ENCODE data around the gene POLR3K.

DNA sequence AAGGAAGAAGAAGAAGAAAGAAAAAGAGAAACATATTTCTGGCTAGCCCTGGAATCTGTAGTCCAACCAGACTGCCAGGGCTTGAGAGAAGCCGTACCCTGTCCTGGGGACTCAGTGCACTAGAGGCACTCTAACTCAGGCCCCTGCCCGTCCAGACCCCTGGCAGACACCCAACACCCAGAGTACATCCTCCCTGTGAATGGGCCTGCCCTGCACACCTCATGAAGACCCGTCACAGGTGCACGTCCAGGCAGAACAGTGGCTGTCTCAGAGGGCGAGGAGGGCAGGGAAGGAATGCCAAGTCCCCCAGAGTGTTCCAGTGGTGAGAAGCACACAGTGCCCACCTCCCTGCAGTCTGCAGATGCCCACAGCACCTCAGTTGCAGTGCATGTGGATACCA lies 47.6 kb upstream of the POLR3K start:
- TF ChIP-seq POLR2AphosphoS5 (IDR thresholded peaks at IDR 0.05; ENCODE audit: low read depth, low read length) (no peak), EZH2 (IDR thresholded peaks at IDR 0.05) (no peak), POLR2A (IDR thresholded peaks at IDR 0.05; ENCODE audit: borderline replicate concordance, extremely low read depth, insufficient read depth, insufficient read length) (no peak), SRF (IDR thresholded peaks at IDR 0.05; ENCODE audit: low read depth) (no peak), RAD21 (IDR thresholded peaks at IDR 0.05; ENCODE audit: low read depth) (no peak), EZH2phosphoT487 (IDR thresholded peaks at IDR 0.05; ENCODE audit: borderline replicate concordance) (no peak), JUND (IDR thresholded peaks at IDR 0.05) (no peak), EGR1 (IDR thresholded peaks at IDR 0.05; ENCODE audit: low read depth) (no peak), ZFX (IDR thresholded peaks at IDR 0.05) (no peak)
- TF ChIP-seq, protein P1, sequence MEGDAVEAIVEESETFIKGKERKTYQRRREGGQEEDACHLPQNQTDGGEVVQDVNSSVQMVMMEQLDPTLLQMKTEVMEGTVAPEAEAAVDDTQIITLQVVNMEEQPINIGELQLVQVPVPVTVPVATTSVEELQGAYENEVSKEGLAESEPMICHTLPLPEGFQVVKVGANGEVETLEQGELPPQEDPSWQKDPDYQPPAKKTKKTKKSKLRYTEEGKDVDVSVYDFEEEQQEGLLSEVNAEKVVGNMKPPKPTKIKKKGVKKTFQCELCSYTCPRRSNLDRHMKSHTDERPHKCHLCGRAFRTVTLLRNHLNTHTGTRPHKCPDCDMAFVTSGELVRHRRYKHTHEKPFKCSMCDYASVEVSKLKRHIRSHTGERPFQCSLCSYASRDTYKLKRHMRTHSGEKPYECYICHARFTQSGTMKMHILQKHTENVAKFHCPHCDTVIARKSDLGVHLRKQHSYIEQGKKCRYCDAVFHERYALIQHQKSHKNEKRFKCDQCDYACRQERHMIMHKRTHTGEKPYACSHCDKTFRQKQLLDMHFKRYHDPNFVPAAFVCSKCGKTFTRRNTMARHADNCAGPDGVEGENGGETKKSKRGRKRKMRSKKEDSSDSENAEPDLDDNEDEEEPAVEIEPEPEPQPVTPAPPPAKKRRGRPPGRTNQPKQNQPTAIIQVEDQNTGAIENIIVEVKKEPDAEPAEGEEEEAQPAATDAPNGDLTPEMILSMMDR (IDR thresholded peaks at IDR 0.05 in 2 of 3, conservative IDR thresholded peaks at IDR 0.05 in 1 of 3; ENCODE audit: borderline replicate concordance in 1 of 3, insufficient read depth in 1 of 3, low read depth in 2 of 3, low read length in 2 of 3) = no peak
- TF ChIP-seq, protein P2, sequence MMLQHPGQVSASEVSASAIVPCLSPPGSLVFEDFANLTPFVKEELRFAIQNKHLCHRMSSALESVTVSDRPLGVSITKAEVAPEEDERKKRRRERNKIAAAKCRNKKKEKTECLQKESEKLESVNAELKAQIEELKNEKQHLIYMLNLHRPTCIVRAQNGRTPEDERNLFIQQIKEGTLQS (IDR thresholded peaks at IDR 0.05) = no peak
- TF ChIP-seq, protein P3, sequence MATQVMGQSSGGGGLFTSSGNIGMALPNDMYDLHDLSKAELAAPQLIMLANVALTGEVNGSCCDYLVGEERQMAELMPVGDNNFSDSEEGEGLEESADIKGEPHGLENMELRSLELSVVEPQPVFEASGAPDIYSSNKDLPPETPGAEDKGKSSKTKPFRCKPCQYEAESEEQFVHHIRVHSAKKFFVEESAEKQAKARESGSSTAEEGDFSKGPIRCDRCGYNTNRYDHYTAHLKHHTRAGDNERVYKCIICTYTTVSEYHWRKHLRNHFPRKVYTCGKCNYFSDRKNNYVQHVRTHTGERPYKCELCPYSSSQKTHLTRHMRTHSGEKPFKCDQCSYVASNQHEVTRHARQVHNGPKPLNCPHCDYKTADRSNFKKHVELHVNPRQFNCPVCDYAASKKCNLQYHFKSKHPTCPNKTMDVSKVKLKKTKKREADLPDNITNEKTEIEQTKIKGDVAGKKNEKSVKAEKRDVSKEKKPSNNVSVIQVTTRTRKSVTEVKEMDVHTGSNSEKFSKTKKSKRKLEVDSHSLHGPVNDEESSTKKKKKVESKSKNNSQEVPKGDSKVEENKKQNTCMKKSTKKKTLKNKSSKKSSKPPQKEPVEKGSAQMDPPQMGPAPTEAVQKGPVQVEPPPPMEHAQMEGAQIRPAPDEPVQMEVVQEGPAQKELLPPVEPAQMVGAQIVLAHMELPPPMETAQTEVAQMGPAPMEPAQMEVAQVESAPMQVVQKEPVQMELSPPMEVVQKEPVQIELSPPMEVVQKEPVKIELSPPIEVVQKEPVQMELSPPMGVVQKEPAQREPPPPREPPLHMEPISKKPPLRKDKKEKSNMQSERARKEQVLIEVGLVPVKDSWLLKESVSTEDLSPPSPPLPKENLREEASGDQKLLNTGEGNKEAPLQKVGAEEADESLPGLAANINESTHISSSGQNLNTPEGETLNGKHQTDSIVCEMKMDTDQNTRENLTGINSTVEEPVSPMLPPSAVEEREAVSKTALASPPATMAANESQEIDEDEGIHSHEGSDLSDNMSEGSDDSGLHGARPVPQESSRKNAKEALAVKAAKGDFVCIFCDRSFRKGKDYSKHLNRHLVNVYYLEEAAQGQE (IDR thresholded peaks at IDR 0.05; ENCODE audit: low read depth) = no peak
- TF ChIP-seq, protein P4, sequence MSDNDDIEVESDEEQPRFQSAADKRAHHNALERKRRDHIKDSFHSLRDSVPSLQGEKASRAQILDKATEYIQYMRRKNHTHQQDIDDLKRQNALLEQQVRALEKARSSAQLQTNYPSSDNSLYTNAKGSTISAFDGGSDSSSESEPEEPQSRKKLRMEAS (IDR thresholded peaks at IDR 0.05) = no peak
